GM19351 (cell line): ENCODE data around the gene GSTA3.
"Not testable (repeated sequence)": the region's sequence is repeated elsewhere in the genome, so short reads cannot be mapped to it uniquely, and the experiment has no call there.

Source experiments
- ATAC-seq: cut with Tn5 transposase; IDR thresholded peaks from one replicate; pipeline ENCODE4 v1.9.1; 2021; ENCODE audit warnings: mild to moderate bottlenecking, moderate library complexity; ENCODE audit not compliant: unreplicated experiment

The GSTA3 gene

GRCh38 chr6:52918027-52918686 lies 8.7 kb upstream of the GSTA3 start:
- not testable (repeated sequence) for ATAC-seq

DNA sequence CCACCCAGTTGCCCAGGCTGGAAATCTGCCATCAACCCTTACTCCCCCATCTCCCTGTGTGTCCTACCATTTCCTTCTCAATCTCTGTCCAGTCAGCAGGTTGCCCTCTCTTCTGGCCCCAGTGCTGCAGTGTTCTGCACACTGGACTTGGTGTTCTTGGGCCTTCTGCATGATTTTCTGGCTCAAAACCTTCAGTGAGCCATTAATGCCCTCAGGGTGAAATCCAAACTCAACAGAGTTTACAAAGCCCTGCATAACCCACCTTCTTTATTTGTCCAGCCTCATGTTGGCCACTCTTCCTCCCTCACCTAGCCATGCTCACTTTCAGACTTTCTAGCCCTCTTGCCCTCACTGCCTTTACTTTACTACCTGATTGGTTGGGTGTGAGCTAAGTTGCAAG lies 5.0 kb upstream of the GSTA3 start:
- no peak for ATAC-seq

GRCh38 chr6:52910091-52910490 lies 593 bp upstream of the GSTA3 start:
- no peak for ATAC-seq

DNA sequence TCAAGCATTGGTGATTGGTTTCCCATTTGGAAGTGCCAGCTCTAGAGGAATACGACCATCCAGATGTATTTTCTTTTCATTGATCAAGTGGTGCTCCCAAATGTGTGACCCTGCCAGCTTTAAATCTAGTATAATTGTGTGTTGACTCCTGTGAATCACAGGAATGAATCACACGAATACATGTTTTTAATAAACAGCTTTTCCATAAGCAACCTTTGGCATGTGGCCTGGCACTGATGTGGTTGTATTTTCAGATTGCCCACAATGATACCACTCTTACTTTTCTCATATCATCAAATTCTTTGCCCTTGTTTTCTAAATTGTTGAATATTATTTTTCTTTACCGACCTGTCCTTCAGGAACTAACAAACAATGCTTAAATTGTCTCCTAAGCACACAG lies 367 bp downstream of the GSTA3 start:
- ATAC-seq, result no peak

DNA sequence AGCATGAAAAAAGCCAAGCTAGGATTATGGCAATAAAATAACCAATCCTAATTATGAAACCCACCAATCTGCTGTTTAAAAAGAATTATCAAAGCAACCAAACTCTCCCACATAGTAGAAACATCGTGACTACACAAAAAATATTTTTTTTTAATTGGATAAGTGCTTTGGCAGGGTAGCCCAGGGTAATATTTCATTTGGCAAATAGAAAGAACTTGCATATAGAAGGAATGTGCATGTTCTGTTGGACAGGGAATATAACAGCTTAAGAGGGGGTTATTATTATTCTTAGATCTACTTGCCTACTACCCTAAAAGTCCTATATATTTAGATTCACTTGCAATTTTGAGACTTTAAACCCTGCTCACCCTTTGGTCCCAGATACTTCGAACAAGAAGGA lies 972 bp downstream of the GSTA3 start:
- ATAC-seq, result no peak

DNA sequence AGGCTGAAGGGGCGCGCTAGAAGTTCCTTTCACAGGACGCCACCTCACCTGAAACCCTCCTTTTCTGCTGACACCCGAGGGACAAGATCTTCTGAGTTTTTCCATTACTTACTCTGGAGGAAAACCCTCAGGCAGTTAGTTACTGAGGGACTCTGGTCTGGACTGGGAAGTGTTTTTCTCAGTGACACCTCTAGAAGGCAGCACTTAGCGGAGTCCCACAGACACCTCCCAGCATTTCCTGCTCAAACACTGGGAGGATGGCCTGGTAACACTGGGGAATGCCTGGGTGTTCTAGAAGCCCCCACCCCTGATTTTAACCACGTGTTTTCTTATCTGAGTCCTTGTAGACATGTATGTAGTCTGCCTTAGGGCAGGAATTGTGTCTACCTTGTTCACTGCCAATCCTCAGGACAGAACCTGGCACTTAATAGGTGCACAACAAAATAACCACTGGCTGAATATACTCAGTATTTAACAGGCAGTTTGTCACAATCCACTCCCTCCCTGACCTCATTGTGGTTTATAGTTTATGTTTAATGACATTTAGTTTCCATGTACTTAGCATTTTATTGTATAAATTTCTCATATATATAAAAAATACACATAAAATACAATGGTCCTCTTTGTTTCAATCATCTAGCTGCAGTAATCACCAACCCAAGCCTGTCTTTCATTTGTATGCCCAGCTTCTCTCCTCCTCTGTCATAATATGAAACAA lies 4.8 kb downstream of the GSTA3 start:
- no peak for ATAC-seq

DNA sequence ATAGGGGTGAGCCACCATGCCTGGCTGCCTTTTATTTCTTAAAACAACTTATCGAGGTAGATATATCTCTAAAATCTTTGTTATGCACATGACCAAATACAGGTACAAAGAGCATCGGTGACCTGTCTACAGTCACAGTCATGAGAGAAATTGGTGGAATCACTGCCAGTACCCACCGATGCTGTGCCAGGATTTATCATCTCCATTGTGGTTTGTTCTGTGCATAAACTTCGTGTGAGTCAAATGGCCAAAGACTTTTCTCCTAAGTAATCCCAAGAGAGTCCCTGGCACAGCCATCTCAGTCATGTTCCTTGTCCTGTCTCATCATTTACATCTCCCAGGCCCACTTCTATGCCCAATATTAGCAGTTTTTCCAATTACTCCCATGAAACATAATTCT lies 9.0 kb downstream of the GSTA3 start:
- no peak for ATAC-seq

- not testable (repeated sequence) for ATAC-seq
Observed at GRCh38 chr6:52895790-52896189, 13.7 kb downstream of the GSTA3 start.

DNA sequence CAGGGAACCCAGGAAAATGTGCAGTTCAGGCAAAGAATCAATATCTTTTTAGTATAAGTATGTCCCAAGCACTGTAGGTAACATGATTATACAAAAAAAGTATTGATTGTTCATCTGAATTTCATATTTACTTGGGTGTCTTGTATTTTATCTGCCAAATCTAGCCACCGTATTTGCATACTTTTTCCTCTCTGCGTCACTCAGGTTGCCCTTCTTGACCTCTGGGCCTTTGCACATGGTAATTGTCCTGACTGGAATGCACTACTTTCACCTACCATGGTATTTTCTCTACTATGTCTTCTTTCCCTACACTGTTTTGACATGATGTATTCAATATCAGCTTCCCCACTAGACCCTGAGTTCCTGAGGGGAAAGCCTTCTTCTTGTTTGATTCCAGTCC lies 15.2 kb downstream of the GSTA3 start:
- no peak for ATAC-seq

- no peak for ATAC-seq
Observed at GRCh38 chr6:52893803-52894202, 15.7 kb downstream of the GSTA3 start.

DNA sequence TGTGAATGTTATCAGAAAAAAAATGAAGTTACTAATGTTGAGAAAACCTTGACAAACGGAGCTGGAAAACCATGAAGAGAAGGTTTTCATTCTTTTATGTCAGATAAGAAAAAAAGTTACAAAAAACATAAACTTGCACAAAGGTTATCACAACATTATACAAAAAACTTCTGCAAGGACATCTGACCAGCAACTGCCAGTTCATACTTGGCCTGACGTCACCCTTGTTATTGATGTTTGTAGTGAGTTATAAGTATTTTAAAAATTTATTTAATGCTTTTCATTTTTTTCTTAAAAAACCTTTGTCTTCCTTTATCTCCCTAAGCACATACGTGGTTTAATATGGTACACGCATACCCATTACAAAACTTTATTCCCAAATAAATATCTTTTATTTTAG lies 16.3 kb downstream of the GSTA3 start:
- no peak for ATAC-seq

DNA sequence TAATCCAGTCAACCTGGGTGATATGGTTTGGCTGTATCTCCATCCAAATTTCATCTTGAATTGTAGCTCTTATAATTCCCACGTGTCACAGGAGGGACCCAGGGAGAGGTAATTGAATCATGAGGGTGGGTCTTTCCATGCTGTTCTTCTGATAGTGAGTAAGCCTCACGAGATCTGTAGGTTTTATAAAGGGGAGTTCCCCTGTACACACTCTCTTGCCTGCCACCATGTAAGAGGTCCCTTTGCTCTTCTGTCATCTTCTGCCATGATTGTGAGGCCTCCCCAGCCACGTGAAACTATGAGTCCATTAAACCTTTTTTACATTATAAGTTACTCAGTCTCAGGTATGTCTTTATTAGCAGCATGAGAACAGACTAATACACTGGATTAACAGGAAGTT lies 19.5 kb downstream of the GSTA3 start:
- ATAC-seq, result no peak

- no peak for ATAC-seq
Observed at GRCh38 chr6:52887910-52888524, 21.5 kb downstream of the GSTA3 start.

- peak; percentile 100 for ATAC-seq
Observed at GRCh38 chr6:52881996-52882841, 27.3 kb downstream of the GSTA3 start.

DNA sequence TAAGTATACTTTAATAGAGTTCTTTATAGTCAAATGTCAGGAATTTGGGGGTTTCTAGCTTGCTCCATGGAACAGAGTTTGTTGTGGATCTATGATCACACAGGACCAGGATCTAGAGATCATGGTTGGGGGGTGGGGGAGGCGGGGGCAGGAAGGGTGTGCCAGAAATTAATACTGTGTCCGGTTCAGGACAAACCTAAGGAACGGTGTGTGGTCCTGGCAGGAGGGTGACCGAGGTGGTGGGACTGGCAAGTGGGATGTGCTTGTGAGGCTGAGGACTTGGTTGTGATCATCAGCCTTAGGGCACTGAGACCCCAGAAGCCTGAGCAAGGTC lies 27.9 kb downstream of the GSTA3 start:
- ATAC-seq, result no peak

- no peak for ATAC-seq
Observed at GRCh38 chr6:52877786-52878185, 31.7 kb downstream of the GSTA3 start.

DNA sequence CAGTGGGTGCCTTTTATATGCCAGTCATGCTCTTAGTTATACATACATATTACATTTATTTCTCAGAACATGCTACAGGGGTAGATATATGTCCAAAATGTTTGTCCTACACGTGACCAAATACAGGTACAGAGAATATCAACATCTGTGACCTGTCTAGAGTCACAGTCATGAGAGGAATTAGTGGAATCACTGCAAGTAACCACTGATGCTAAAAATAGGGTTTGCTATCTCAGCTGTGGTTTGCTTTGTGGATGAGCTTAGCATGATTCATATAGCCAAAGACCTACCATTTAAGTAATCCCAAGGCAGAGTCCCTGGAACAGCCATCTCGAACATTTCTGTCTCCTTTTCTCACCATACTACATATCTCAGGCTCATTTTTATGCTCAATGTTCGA lies 32.3 kb downstream of the GSTA3 start:
- ATAC-seq, result no peak

DNA sequence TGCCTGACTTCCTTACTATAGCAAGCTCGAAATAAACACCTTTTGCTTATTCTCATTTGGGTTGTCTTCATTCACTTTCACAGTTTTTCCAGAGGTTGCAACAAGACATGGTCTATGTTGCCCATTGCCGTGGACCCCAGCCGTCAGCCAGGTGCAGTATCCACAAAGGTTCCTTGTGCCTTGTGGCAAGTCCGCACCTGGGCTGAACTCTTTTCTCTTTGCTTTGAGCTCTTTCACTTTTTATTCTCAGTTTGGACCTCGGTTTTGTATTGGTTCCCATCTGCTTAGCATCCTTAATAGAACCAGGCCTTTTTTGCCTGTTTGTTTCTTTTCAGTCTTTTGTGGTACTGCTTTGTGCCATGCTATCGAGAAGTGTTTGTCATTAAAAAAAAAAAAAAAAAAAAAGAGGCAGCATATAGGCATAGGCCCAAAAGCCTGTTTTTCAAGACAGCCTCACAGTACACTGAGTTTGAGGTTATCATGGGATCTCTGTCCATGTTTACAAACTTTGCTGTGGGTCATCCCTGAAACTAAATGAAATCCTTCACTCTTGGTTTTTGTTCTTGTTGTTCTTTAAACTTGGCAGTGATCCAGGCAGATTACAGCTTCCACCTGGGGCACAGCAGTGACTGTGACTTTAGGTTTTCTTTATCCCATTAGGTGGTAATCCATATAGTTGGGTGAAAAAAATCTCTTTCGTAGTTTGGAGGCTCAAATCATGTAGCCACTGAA lies 33.3 kb downstream of the GSTA3 start:
- ATAC-seq, result no peak

GRCh38 chr6:52872031-52872430 lies 37.5 kb downstream of the GSTA3 start:
- no peak for ATAC-seq

DNA sequence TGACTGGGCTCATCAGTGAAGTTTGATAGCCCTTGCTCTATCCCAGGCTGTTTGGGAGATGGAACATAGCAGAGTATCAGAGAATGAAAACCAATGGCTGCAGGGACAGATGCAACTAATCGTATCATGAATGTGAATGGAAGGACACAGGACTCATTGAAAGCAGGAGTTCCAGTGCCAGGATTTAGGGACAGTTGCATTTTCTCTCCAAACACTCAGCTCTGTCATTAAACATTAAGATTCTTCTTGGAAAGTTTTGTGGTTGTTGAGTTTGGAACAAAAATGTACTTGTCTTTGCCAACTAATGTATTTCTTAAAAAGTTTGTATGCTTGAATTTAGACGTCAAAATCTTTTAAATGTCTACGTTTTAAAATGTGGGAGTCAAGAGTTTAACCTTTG lies 37.9 kb downstream of the GSTA3 start:
- ATAC-seq, result no peak
